GM21390 (cell line): Measurements from ENCODE around the gene SLC25A24.

Experiments
- ATAC-seq: cut with Tn5 transposase; IDR thresholded peaks from one replicate; pipeline ENCODE4 v1.9.1; 2021; ENCODE audit not compliant: unreplicated experiment

Gene SLC25A24

GRCh38 chr1:108106775-108107174 is 93.4 kb downstream of the SLC25A24 start:
- ATAC-seq: no peak

- ATAC-seq: no peak
These were observed 100.0 kb downstream of the SLC25A24 start for GRCh38 chr1:108100148-108100547.

GRCh38 chr1:108097018-108097417 is 103.1 kb downstream of the SLC25A24 start:
- no peak for ATAC-seq

- ATAC-seq: no peak
These were observed 104.1 kb downstream of the SLC25A24 start for GRCh38 chr1:108096089-108096488.

GRCh38 chr1:108089477-108089876 is 110.7 kb downstream of the SLC25A24 start:
- no peak for ATAC-seq

GRCh38 chr1:108085628-108086027 is 114.5 kb downstream of the SLC25A24 start:
- ATAC-seq: no peak

- no peak for ATAC-seq
These were observed 115.2 kb downstream of the SLC25A24 start for GRCh38 chr1:108084866-108085477.
